ENCODE data around the gene AGAP1.
A peak's percentile ranks its signal among the peaks of the same experiment; 100 is the strongest.

The AGAP1 gene

GRCh38 chr2:236052926-236053821, 559.3 kb downstream of the AGAP1 start:
- no peak for DNase-seq (ENCODE audit: low read depth)
- no peak for TF ChIP-seq CTCF (IDR thresholded peaks at IDR 0.05; ENCODE audit: control insufficient read depth, extremely low read depth, insufficient read depth)
- H3K4me3 ChIP-seq (ENCODE audit: low read depth, low read length), result no peak overlapping the region

GRCh38 chr2:236054125-236054524, 560.3 kb downstream of the AGAP1 start:
- DNase-seq (ENCODE audit: low read depth), result no peak
- no peak overlapping the region for H3K4me3 ChIP-seq (ENCODE audit: low read depth, low read length)
- TF ChIP-seq CTCF (IDR thresholded peaks at IDR 0.05; ENCODE audit: control insufficient read depth, extremely low read depth, insufficient read depth), result no peak

- no peak overlapping the region for H3K4me3 ChIP-seq (ENCODE audit: low read depth, low read length)
- DNase-seq (ENCODE audit: low read depth), result no peak
- no peak for TF ChIP-seq CTCF (IDR thresholded peaks at IDR 0.05; ENCODE audit: control insufficient read depth, extremely low read depth, insufficient read depth)
Measured at GRCh38 chr2:236054621-236055305, 560.9 kb downstream of the AGAP1 start.

- TF ChIP-seq CTCF (IDR thresholded peaks at IDR 0.05; ENCODE audit: control insufficient read depth, extremely low read depth, insufficient read depth), result no peak
- peak; percentile 58 for DNase-seq (ENCODE audit: low read depth)
- no peak overlapping the region for H3K4me3 ChIP-seq (ENCODE audit: low read depth, low read length)
Measured at GRCh38 chr2:236055471-236055870, 561.6 kb downstream of the AGAP1 start.

- DNase-seq (ENCODE audit: low read depth), result no peak
- no peak for TF ChIP-seq CTCF (IDR thresholded peaks at IDR 0.05; ENCODE audit: control insufficient read depth, extremely low read depth, insufficient read depth)
- no peak overlapping the region for H3K4me3 ChIP-seq (ENCODE audit: low read depth, low read length)
Measured at GRCh38 chr2:236056141-236056540, 562.3 kb downstream of the AGAP1 start.

GRCh38 chr2:236057375-236057774, 563.5 kb downstream of the AGAP1 start:
- no peak for DNase-seq (ENCODE audit: low read depth)
- H3K4me3 ChIP-seq (ENCODE audit: low read depth, low read length), result no peak overlapping the region
- no peak for TF ChIP-seq CTCF (IDR thresholded peaks at IDR 0.05; ENCODE audit: control insufficient read depth, extremely low read depth, insufficient read depth)
